Neural cell (in vitro differentiated cells): ENCODE measurements around the gene DNM3. TPM values are rescaled to one million over a fixed set of nuclear protein-coding genes. Genes with fewer than 3 reads are reported as not detected.

ENCODE experiments used
- H2AFZ ChIP-seq: fragments of 200-600, 300-800 bp; sonication (generic), shearing (Covaris generic); 2 replicates; pipeline ENCODE4 v1.6.0; 2014; ENCODE audit warnings: low read depth, mild to moderate bottlenecking, antibody characterized with exemption, low read length, moderate library complexity
- H3F3A ChIP-seq: fragments of 200-600 bp; shearing (Covaris generic); 2 replicates; pipeline ENCODE4 v1.6.1; 2016; ENCODE audit warnings: mild to moderate bottlenecking, moderate library complexity, mixed read lengths, antibody characterized with exemption, low read length; ENCODE audit not compliant: insufficient read depth, poor library complexity, severe bottlenecking
- H3K27ac ChIP-seq: fragments of 200-600, 300-800 bp; sonication (generic), shearing (Covaris generic); 2 replicates; pipeline ENCODE4 v1.5.1; 2014; ENCODE audit warnings: mild to moderate bottlenecking, low read length, moderate library complexity
- H3K27me3 ChIP-seq: fragments of 300-800, 200-600 bp; sonication (generic), shearing (Covaris generic); 2 replicates; pipeline ENCODE4 v1.6.0; 2014; ENCODE audit warnings: mild to moderate bottlenecking, low read depth, low read length, moderate library complexity; ENCODE audit not compliant: insufficient read depth
- H3K36me3 ChIP-seq: fragments of 300-800, 200-600 bp; sonication (generic), shearing (Covaris generic); 2 replicates; pipeline ENCODE4 v1.5.1; 2014; ENCODE audit warnings: mild to moderate bottlenecking, antibody characterized with exemption, low read length, moderate library complexity; ENCODE audit not compliant: insufficient read depth
- H3K4me2 ChIP-seq: fragments of 300-800, 200-600 bp; sonication (generic), shearing (Covaris generic); 2 replicates; pipeline ENCODE4 v1.6.0; 2014; ENCODE audit warnings: mild to moderate bottlenecking, low read length
- H3K4me3 ChIP-seq: fragments of 300-800, 200-600 bp; sonication (generic), shearing (Covaris generic); 2 replicates; pipeline ENCODE4 v1.5.1; 2014; ENCODE audit warnings: mild to moderate bottlenecking, low read length, moderate library complexity
- H3K79me2 ChIP-seq: fragments of 200-600 bp; shearing (Covaris generic); replicated peaks from 2 replicates; pipeline ENCODE4 v1.6.0; 2014; ENCODE audit warnings: mild to moderate bottlenecking, low read length, moderate library complexity; ENCODE audit not compliant: insufficient read depth
- H3K9ac ChIP-seq: fragments of 300-800, 200-600 bp; sonication (generic), shearing (Covaris generic); 2 replicates; pipeline ENCODE4 v1.6.1; 2016; ENCODE audit warnings: mild to moderate bottlenecking, low read length, mixed read lengths
- H3K9me2 ChIP-seq: fragments of 200-600 bp; shearing (Covaris generic); 2 replicates; pipeline ENCODE4 v1.6.1; 2016; ENCODE audit warnings: mild to moderate bottlenecking, low read length, mixed read lengths; ENCODE audit not compliant: insufficient read depth
- H3K9me3 ChIP-seq: fragments of 200-600, 300-800 bp; sonication (generic), shearing (Covaris generic); 2 replicates; pipeline ENCODE4 v1.6.1; 2016; ENCODE audit warnings: mild to moderate bottlenecking, mixed run types, low read length, moderate library complexity, mixed read lengths
- H4K20me1 ChIP-seq: fragments of 200-600 bp; shearing (Covaris generic); 2 replicates; pipeline ENCODE4 v1.6.1; 2016; ENCODE audit warnings: mild to moderate bottlenecking, mixed run types; ENCODE audit not compliant: insufficient read depth
- CTCF ChIP-seq: fragments of 450-650 bp; IDR thresholded peaks from 2 replicates; pipeline ENCODE4 v1.5.1; 2014; ENCODE audit warnings: antibody characterized with exemption, mild to moderate bottlenecking, moderate library complexity; ENCODE audit not compliant: poor library complexity, severe bottlenecking
- EP300 ChIP-seq: fragments of 450-650 bp; conservative IDR thresholded peaks from 2 replicates; pipeline ENCODE4 v1.6.1; 2014; ENCODE audit warnings: antibody characterized with exemption, mild to moderate bottlenecking, moderate library complexity; ENCODE audit not compliant: poor library complexity, severe bottlenecking
- EZH2 ChIP-seq: fragments of 200-600, 300-800 bp; shearing (Covaris generic), sonication (generic); IDR thresholded peaks from 2 replicates; pipeline ENCODE4 v1.6.1; 2014; ENCODE audit warnings: antibody characterized with exemption, low read length, borderline replicate concordance, mild to moderate bottlenecking; ENCODE audit not compliant: insufficient read depth, poor library complexity, severe bottlenecking
- MXI1 ChIP-seq: fragments of 450-650 bp; conservative IDR thresholded peaks from 2 replicates; pipeline ENCODE4 v1.6.1; 2014; ENCODE audit warnings: antibody characterized with exemption, mild to moderate bottlenecking; ENCODE audit not compliant: poor library complexity, severe bottlenecking
- POLR2AphosphoS5 ChIP-seq: IDR thresholded peaks from 2 replicates; pipeline ENCODE4 v1.6.1; 2012
- RAD21 ChIP-seq: fragments of 450-650 bp; conservative IDR thresholded peaks from 2 replicates; pipeline ENCODE4 v1.6.1; 2014; ENCODE audit warnings: antibody characterized with exemption, mild to moderate bottlenecking, moderate library complexity
- REST ChIP-seq: IDR thresholded peaks from 2 replicates; pipeline ENCODE4 v1.6.1; 2012; ENCODE audit warnings: borderline replicate concordance
- SMC3 ChIP-seq: fragments of 450-650 bp; conservative IDR thresholded peaks from 2 replicates; pipeline ENCODE4 v1.6.1; 2014; ENCODE audit warnings: antibody characterized with exemption, mild to moderate bottlenecking, moderate library complexity; ENCODE audit not compliant: poor library complexity
- TAF1 ChIP-seq: IDR thresholded peaks from 2 replicates; pipeline ENCODE4 v1.6.1; 2012; ENCODE audit warnings: low read depth
- polyA plus RNA-seq: library from polyadenylated mRNA; depleted of rRNA; stranded (reverse); fragments of >200 nt; gene quantifications from 2 replicates; pipeline ENCODE4 v1.2.3, GENCODE V29; 2014

Gene DNM3
- polyA plus RNA-seq, 1 donor from 2014 or later = 37.1 TPM

- Histone ChIP-seq H3K9me3 (no peaks in the 10 kb centered on the region), H3K36me3 (no peaks in the 10 kb centered on the region), H3K27me3 (no peaks in the 10 kb centered on the region), H4K20me1 (no peaks in the 10 kb centered on the region), H3K27ac (no peak overlapping the region), H3F3A (no peaks in the 10 kb centered on the region), H3K4me2 (no peak overlapping the region), H3K4me3 (no peak overlapping the region), H3K9ac (no peak overlapping the region), H2AFZ (no peak overlapping the region), H3K9me2 (no peaks in the 10 kb centered on the region), H3K79me2 (no peaks in the 10 kb centered on the region)
- TF ChIP-seq EZH2 (no peak), TAF1 (no peak), CTCF (no peak), EP300 (no peak), SMC3 (no peak)
Observed at GRCh38 chr1:171935664-171936063, 94.4 kb downstream of the DNM3 start.

GRCh38 chr1:171937938-171938337, 96.6 kb downstream of the DNM3 start:
- H3K4me2 ChIP-seq = no peak overlapping the region
- H3K36me3 ChIP-seq = no peaks in the 10 kb centered on the region
- H3K79me2 ChIP-seq = no peaks in the 10 kb centered on the region
- H2AFZ ChIP-seq = no peak overlapping the region
- no peak overlapping the region for H3K4me3 ChIP-seq
- no peak overlapping the region for H3K9ac ChIP-seq
- H3K27ac ChIP-seq = no peak overlapping the region
- no peaks in the 10 kb centered on the region for H3F3A ChIP-seq
- no peaks in the 10 kb centered on the region for H3K9me3 ChIP-seq
- H3K9me2 ChIP-seq = no peaks in the 10 kb centered on the region
- H4K20me1 ChIP-seq = no peaks in the 10 kb centered on the region
- TF ChIP-seq POLR2AphosphoS5 (no peak), REST (no peak), MXI1 (no peak), TAF1 (no peak), SMC3 (no peak), RAD21 (no peak), EZH2 (no peak), CTCF (no peak), EP300 (no peak)
- no peaks in the 10 kb centered on the region for H3K27me3 ChIP-seq
